Islet of Langerhans (tissue), 1 donor: Measurements from ENCODE around the gene DNMT3B.

ENCODE experiments used
- FAIRE-seq: peaks from one replicate; lab custom pipeline; 2011; peaks lifted over from hg19 to GRCh38; lab: Jason Lieb, UNC

The DNMT3B gene

DNA sequence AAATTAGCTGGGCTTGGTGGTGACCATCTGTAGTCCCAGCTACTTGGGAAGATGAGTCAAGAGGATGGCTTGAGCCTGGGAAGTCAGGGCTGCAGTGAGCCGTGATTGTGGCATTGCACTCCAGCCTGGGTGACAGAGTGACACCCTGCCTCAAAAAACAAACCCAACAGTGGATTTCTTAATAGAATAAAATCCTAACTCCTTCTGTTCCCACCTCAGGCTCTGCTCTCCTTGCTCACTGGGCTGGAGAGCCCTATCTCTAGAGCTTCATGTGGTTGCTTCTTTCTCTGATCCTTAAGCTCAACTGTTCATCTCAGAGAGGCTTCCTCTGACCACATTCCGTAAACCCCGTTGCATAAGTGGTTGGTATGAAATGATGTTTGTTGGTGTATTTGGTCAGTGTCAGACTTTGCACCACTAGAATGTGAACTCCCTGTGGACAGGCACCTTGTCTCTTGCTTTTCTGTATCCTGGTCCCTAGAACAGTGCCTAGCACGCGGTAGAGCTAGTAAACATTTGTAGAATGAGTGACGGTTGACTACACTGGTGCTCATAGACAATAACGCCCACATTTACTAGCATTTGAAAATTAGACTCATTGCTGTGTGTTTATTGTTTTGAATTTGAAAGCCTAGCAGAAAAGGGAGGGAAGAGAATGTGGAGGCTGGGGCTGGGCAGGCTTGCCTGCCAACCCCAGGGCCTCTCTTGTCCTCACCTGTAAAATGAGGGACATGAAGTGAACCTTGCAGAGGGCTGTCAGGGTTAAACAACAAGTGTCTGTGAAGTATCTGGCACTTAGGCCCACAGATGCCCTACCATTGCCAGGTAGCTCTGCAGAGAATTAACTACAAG lies 61.8 kb downstream of the DNMT3B start:
- FAIRE-seq: no peak

DNA sequence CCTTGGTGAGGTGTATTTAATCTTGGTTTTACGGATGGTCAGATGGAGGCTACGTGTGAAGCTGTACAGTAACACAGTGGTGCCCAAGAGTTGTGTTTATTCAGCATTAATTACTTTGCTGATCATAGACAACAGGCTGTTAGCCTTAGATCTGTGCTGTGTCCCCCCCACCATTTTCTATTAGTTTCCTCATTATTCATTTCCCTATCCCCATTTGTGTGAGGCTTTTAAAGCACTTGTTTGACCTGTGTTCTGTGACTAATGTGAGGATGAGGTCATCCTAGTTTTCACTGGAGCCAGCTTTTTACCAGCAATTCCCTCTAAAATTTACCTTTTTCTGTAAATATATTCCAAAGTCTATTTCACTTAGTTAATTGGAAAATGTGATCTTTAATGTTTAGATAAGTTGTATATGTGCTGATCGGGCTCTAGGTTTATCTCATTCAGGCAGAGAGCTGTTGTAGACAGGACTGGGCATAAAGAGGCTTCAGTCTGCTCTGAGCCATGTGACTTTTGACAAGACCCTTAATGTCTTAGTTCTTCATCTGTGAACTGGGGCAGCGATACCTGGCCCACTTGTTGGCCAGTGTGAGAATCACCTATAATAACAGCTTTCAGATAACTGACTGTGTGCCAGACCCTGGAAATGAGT lies 66.0 kb downstream of the DNMT3B start:
- peak; percentile 99 for FAIRE-seq

DNA sequence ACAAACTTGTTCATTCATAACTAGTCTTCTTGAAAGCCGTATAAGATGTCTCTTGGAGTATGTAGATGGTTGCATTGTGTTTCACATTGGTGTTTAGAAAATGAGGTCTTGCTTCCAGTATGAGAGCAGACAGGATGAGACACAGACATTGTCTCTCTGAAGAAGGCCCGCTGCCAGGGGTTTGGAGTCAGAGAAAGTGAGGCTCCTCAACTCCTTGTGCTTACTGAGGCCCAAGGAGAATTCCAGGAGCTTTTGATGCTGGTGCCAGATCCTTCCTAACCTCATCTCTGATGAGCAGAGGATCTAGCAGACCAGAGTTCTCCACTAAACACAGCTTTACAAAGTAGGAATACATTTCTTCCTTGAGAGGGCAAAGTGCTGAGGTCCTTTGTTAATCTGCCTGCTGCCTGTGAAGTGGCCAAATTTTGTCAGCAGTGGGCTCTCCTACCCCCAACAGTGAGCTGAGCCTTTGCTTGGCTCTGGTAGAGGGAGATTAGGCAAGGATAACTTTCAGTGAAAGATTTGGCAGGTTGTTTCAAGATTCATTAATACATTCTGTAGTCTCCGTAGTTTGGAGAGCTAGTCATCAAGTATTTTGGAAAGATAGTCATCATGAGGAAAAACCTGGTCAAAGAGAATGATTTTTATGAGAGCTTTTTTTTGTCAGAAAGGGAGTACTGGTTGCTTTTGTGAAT lies 67.3 kb downstream of the DNMT3B start:
- no peak for FAIRE-seq

DNA sequence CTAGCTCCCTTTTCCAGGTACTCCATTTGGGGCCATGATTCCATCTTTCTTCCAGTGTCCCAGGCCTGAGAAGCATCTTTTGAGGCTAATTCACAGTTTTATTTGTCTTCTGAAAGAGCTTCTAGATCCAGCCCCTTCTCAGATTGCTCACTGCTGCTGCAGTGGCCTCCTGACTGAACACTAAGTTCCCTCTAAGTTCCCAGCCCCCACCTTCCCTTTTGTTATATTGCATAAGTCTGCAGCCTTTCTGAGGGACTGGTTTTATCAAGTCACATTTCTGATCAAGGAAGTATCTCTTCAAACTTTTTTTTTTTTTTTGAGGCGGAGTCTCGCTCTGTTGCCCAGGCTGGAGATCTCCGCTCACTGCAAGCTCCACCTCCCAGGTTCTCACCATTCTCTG lies 68.3 kb downstream of the DNMT3B start:
- FAIRE-seq: no peak

DNA sequence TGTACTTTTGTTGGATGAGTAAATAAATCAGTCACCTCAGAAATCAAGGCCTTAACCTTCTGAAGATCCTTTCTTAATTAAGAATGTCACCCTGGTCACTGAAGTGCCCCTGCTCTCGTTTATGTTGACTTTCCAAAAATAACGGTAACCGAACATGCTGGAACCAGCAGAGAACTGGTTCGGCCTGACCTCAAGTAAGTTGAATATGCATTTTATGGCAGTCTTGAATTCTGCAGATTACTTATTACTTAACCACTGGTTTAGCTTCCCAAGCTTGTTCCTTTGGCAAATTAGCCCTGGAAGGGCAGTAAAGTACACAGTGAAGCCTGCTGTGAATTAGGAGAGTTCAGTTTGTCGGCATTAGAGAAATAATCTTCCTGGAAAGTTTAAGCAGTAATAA lies 69.8 kb downstream of the DNMT3B start:
- FAIRE-seq: no peak

DNA sequence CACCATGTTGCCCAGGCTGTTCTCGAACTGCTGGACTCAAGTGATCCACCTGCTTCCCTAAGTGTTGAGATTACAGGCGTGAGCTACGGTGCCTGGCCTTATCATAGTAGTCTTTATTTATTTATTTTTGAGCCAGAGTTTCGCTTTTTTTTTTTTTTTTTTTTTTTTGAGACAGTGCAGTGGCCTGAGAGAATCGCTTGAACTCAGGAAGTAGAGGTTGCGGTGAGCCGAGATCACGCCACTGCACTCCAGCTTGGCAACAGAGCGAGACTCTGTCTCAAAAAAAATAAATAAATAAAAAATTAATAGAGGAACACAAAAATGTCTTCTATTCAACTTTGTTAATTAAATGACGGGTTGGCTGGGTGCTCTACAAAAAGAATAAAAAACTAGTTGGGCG lies 70.5 kb downstream of the DNMT3B start:
- no peak for FAIRE-seq

DNA sequence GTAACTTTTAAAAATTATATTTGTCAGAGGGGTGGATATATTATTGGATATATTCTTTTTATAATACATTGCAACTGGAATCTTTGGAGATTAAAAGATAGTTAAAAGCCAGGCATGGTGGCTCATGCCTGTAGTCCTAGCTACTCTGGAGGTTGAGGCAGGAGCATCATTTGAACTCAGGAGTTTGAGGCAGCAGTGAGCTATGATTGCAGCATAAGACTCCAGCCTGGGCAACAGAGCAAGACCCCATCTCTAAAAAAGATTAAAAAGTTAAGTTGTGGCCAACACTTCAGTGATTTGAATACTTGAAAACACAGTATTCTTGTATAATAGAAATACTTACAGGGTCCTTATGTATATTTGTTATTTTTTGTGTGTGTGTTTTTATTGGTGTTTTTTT lies 72.8 kb downstream of the DNMT3B start:
- no peak for FAIRE-seq

DNA sequence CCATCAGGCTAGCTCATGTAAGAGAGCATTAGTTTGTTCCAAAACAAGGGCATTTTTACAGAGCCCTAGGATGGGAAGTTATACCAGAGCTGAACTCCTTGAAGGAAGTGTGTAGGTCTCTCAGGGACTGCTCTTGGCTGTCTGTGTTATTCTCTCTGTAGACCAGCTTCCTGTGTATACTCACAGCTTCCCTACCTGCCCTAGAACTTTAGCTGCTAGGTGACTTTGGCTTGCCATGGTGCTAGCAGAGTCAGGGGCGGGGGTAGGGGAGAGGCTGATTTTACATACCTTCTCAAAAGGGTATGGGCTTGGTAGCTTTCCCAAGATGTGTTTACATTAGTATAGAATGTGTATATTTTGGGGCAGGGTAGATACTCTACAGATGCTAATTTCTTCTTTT lies 75.0 kb downstream of the DNMT3B start:
- no peak for FAIRE-seq

DNA sequence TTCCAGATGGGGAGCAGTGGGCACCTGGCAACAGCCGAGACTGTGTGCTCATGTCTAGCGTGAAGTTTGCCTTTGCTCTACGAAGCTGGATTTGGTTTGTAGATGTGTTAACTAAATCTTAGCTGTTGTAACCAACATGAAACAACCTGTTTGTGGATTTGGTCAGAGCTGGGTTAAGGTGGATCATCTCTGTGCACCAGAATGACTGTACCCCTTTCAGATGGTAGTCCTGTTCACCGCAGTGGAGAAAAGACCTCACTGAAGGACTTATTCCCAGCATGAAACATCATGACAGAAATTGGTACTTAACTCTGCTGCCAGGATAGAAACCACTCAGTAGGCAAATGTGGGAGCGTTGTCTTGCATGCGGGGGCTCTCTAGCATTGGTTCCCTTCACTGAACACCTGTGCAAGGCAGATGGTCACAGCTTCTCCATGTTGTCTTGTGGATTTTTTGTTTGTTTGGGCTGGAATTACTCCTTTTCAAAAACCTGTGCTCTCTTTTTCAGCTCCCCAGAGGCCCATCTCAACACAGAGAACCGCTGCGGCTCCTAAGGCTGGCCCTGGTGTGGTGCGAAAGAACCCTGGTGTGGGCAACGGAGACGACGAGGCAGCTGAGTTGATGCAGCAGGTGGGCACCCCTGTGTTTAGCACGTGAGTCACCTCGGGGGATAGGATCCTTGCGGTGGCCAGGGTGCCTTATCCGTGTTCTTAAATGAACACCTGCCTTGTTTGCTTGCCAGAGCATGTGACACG lies 77.2 kb downstream of the DNMT3B start:
- no peak for FAIRE-seq

DNA sequence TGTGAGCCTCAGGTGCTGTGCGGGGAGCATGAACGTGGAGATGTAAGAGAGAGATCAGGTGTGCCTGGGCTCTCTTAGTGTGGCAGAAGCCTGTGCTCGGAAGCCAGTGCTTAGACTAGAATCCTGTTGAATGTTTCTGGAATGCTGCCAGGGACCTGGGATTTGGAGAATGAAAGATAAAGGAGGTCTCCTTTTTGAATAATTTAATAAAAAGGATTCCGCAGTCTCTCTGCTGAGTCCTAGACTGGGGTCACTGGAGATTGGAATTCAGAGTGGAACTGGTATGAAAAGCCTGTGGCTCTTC lies 77.7 kb downstream of the DNMT3B start:
- no peak for FAIRE-seq

DNA sequence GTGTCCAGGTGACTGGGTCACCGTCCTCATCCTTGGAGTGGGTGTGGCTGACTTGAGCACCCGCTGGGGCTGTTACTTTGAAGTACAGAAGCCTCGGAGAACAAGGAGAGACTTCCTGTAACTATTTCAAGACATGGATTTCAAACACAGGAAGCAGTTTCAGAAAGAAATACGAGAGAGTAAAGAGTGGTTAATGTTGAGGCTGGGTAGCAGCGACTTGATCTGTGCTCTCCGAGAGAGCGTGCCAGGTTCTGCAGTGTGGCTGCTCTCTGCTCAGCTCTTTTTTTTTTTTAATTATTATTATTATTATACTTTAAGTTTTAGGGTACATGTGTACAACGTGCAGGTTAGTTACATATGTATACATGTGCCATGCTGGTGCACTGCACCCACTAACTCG lies 79.0 kb downstream of the DNMT3B start:
- no peak for FAIRE-seq

DNA sequence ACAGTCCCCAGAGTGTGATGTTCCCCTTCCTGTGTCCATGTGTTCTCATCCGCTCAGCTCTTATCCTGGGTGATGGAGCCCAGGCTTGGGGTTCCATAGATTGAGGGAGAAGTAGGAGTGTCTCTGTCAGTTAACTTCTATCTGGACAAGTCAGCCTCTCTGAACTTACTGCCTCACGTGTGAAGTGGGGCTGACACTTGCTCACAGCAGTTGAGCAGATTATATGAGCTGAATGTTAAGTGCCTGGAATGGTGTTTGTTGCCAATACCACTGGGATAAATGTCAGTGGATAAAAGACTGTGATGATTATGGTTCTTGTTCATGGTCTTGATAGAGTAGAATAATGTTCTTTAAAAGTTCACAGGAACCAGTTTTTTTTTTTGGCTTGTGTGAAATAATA lies 79.4 kb downstream of the DNMT3B start:
- no peak for FAIRE-seq

DNA sequence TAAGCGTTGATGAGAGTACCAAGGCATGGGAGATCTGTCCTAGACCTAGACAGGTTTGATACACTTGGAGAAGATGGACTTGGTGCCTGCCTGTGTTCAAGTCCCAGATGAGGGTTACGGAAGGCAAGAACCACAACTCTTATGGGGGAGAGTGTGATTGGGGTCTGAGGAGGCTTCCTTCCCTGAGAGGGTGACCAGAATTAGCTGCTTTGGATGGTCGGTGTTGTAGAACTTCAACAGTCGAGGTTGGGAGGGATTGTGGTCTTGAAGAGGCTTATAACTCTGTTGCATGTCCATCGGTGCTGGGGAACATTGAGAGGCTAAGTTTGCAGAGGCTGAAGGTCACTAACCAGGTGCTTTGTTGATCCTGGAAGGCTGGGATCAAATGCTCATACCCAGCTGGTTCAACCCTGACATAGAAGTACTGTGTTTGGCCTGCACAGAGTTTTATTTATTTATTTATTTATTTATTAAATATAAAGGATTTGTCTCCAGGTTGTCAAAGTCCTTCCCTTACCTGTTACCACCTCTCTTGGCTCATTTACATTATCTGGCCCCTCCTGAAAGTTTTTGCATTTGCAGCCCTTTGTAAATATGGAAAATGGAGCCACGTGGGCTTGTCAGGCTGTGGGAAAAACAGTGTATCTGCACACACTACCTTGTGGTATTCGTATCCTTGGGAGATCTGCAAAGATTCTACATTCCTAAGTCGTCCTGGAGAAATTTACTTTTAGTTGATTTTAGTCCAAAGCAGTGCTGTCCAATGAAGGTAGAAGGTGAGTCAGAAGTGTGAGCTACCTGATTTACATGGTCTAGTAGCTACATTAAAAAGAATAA lies 80.7 kb downstream of the DNMT3B start:
- FAIRE-seq: no peak

DNA sequence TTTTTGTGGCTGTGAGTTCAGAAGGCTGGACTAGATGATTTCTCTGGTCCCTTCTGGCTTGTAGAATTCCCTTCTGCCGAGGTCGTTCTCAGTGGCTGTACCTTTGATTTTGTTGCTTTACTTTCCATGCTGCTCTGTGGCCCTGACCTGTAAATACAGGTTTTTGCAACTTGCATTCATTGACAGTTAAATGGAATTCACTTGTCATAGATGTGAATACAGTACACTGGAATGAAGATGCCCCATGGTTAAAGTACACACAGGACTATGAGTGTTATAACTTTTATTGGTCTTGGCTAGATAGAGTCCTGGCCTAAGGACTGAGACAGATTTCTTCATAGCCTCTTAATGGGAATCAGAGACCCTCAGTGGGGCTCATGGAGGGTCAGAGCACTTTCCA lies 83.6 kb downstream of the DNMT3B start:
- no peak for FAIRE-seq

DNA sequence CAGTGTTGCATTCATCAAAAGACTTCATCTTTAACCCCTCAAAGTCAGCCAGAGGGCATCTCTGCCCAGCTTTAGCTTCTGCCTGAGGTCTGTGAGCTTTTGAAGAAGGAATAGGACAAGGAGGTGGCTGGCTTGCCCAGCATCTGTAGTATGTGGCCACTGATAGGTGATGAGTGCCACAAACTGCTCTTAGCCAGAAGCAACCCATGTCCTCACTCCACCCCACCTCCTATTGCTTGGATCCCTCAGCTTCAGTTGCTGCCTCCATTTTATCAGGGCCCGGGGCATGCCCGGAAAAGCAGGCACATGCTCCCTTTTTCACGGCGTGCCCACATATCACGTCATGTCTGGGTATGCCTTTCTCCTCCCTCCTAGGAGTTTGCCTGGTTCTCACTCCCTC lies 84.7 kb downstream of the DNMT3B start:
- no peak for FAIRE-seq

DNA sequence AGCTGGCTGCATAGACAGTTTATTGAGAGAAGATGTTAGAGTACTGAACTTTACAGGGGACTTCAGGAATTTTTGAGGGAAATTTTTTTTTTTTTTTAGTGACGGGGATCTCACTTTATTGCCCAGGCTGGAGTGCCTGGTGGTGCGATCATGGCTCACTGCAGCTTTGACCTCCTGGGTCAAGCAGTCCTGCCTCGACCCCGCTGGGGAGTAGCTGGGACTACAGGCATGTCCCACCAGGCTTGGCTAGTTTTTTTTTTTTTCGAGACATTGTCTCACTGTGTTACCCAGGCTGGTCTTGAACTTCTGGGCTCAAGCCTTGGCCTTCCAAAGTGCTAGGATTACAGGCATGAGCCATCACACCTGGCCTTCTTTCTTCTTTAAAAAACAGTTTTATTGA lies 85.8 kb downstream of the DNMT3B start:
- no peak for FAIRE-seq

DNA sequence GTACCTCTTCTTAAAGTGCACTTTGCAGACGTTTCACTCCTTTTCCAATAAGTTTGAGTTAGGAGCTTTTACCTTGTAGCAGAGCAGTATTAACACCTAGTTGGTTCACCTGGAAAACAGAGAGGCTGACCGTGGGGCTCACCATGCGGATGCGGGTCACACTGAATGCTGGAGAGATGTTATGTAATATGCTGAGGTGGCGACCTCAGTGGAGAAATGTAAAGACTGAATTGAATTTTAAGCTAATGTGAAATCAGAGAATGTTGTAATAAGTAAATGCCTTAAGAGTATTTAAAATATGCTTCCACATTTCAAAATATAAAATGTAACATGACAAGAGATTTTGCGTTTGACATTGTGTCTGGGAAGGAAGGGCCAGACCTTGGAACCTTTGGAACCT lies 86.7 kb downstream of the DNMT3B start:
- FAIRE-seq: no peak

DNA sequence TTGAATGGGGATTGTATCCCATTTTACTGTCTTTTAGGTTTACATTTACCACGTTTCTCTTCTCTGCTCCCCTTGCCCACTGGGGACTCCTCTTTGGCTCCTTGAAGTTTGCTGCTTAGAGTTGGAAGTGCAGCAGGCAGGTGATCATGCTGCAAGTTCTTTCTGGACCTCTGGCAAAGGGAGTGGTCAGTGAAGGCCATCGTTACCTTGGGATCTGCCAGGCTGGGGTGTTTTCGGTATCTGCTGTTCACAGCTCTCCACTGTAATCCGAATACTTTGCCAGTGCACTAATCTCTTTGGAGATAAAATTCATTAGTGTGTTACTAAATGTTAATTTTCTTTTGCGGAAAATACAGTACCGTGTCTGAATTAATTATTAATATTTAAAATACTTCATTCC lies 87.4 kb downstream of the DNMT3B start:
- FAIRE-seq: no peak

DNA sequence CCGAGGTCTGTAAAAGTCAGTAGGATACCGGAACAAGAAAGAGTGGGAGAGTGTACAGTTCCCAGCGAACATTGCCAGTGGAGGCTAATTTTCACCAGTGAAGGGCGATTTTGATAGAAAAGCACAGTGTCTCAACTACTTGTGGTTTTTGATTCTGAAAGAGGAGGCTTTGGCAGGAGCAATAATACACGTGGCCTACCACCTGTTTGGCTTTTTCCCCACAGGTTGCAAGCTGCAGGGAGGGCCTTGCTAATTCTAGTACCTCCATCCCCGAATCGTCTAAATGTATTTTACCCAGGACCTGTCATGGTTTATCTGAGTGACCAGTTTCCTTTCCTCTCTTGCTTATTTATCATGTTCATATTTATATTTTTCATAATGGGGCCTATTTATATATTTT lies 93.2 kb downstream of the DNMT3B start:
- FAIRE-seq: no peak

DNA sequence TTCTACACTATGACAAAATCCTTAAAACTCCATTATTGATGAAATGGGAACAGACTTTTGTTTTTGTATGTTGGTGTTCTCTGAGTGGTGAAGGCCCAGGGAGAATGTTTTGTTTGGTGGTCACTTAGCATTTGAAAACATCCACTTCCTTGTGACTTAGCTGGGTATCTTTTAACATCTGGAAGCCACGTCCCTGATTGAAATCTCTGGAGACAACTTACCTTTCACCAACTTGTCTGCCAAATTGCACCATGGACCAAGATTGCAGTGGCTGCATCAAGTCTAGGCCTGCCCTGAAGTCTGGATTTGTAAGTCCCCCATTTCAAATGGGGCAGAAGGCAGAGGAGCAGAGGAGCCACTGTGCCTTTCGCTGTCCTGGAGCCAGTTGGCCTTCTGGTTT lies 96.0 kb downstream of the DNMT3B start:
- no peak for FAIRE-seq
